Measurements from ENCODE around the gene MYLIP.

Gene MYLIP

GRCh38 chr6:16128759-16129622, at the start of gene MYLIP:
Gene MYLIP (plus strand): TSS chr6:16129086. CDS start chr6:16129323, 237 bp downstream.
- Mint-ChIP-seq H3K9me3 (no peaks in the 10 kb centered on the region), H3K4me3 (peak within 1 kb of the TSS; percentile 97), H3K27me3 (peaks cover 7% of the 10 kb centered on the region), H3K36me3 (ENCODE audit: low read depth) (peaks cover 44% of the 10 kb centered on the region), H3K4me1 (ENCODE audit: low read depth) (peaks cover 43% of the 10 kb centered on the region), H3K27ac (peak within 1 kb of the TSS; percentile 94)
- peak; percentile 98 for DNase-seq

GRCh38 chr6:16079354-16079753, 49.5 kb upstream of the MYLIP start:
- Mint-ChIP-seq H3K27ac (no peak overlapping the region), H3K27me3 (peaks cover 3% of the 10 kb centered on the region), H3K36me3 (ENCODE audit: low read depth) (no peaks in the 10 kb centered on the region), H3K4me1 (ENCODE audit: low read depth) (no peaks in the 10 kb centered on the region), H3K4me3 (no peak overlapping the region), H3K9me3 (no peaks in the 10 kb centered on the region)
- DNase-seq, result no peak

GRCh38 chr6:16080204-16080603, 48.7 kb upstream of the MYLIP start:
- no peak for DNase-seq
- Mint-ChIP-seq H3K4me3 (no peak overlapping the region), H3K27me3 (peaks cover 3% of the 10 kb centered on the region), H3K9me3 (no peaks in the 10 kb centered on the region), H3K4me1 (ENCODE audit: low read depth) (no peaks in the 10 kb centered on the region), H3K36me3 (ENCODE audit: low read depth) (no peaks in the 10 kb centered on the region), H3K27ac (no peak overlapping the region)

DNA sequence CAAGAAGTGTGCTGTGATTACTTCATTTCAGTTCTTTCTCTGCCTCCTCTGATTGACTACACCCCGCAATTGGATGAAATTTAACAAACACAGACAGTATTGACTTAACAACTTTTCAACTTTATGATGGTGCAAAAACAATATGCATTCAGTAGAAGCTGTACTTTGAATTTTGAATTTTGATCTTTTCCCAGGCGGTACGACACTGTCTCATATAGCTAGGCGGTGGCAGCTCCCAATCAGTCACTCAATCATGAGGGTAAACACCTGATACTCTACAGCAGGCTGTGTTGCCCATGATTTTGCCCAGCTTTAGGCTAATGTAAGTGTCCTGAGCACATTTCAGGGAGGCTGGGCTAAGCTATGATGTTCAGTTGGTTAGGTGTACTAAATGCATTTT, 47.6 kb upstream of the MYLIP start:
- peaks cover 3% of the 10 kb centered on the region for H3K27me3 Mint-ChIP-seq
- DNase-seq, result no peak

DNA sequence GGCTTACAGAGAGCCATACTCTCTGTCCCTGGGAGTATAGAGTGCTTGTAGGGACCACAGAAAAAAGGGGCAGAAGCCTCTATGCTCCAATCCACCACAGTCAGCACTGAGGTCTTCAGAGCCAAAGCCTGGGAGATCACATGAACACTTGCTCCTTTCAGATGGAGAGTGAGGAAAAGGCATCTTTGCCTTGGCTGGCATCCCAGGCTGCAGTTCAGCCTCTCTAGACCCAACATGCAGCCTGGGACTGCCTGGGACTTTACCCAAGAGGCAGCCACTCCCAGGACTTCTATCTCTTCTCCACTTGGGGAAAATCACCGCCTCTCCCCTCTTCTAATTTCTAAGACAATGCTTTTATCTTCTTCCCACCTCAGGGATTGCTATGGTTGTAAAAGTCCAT, 46.5 kb upstream of the MYLIP start:
- peaks cover 3% of the 10 kb centered on the region for H3K27me3 Mint-ChIP-seq
- H3K4me1 Mint-ChIP-seq (ENCODE audit: low read depth), result no peaks in the 10 kb centered on the region
- H3K27ac Mint-ChIP-seq, result no peak overlapping the region
- no peak for DNase-seq
- H3K4me3 Mint-ChIP-seq, result no peak overlapping the region
- no peaks in the 10 kb centered on the region for H3K36me3 Mint-ChIP-seq (ENCODE audit: low read depth)
- no peaks in the 10 kb centered on the region for H3K9me3 Mint-ChIP-seq

More for the DNA sequence above, 47.6 kb upstream of the MYLIP start:
- H3K9me3 Mint-ChIP-seq, result no peaks in the 10 kb centered on the region
- no peaks in the 10 kb centered on the region for H3K36me3 Mint-ChIP-seq (ENCODE audit: low read depth)
- no peak overlapping the region for H3K27ac Mint-ChIP-seq
- no peaks in the 10 kb centered on the region for H3K4me1 Mint-ChIP-seq (ENCODE audit: low read depth)
- H3K4me3 Mint-ChIP-seq, result no peak overlapping the region

- no peak for DNase-seq
- Mint-ChIP-seq H3K27me3 (peaks cover 1% of the 10 kb centered on the region), H3K4me1 (ENCODE audit: low read depth) (peaks cover 3% of the 10 kb centered on the region), H3K4me3 (no peak overlapping the region), H3K27ac (no peak overlapping the region), H3K36me3 (ENCODE audit: low read depth) (no peaks in the 10 kb centered on the region), H3K9me3 (no peaks in the 10 kb centered on the region)
These were observed 41.9 kb upstream of the MYLIP start for GRCh38 chr6:16086965-16087364.

GRCh38 chr6:16087386-16087785, 41.5 kb upstream of the MYLIP start:
- Mint-ChIP-seq H3K27ac (no peak overlapping the region), H3K36me3 (ENCODE audit: low read depth) (no peaks in the 10 kb centered on the region), H3K4me3 (no peak overlapping the region), H3K9me3 (no peaks in the 10 kb centered on the region), H3K4me1 (ENCODE audit: low read depth) (peaks cover 3% of the 10 kb centered on the region), H3K27me3 (peaks cover 3% of the 10 kb centered on the region)
- no peak for DNase-seq

GRCh38 chr6:16088409-16088808, 40.5 kb upstream of the MYLIP start:
- Mint-ChIP-seq H3K9me3 (no peaks in the 10 kb centered on the region), H3K36me3 (ENCODE audit: low read depth) (no peaks in the 10 kb centered on the region), H3K4me3 (no peak overlapping the region), H3K27me3 (peaks cover 3% of the 10 kb centered on the region), H3K4me1 (ENCODE audit: low read depth) (peaks cover 3% of the 10 kb centered on the region), H3K27ac (no peak overlapping the region)
- DNase-seq, result no peak

GRCh38 chr6:16089232-16090062, 39.4 kb upstream of the MYLIP start:
- Mint-ChIP-seq H3K27me3 (peaks cover 7% of the 10 kb centered on the region), H3K4me1 (ENCODE audit: low read depth) (peaks cover 3% of the 10 kb centered on the region), H3K9me3 (no peaks in the 10 kb centered on the region), H3K4me3 (no peak overlapping the region), H3K27ac (peak overlapping the region; percentile 56), H3K36me3 (ENCODE audit: low read depth) (no peaks in the 10 kb centered on the region)
- no peak for DNase-seq

- H3K27me3 Mint-ChIP-seq, result peaks cover 7% of the 10 kb centered on the region
- H3K9me3 Mint-ChIP-seq, result no peaks in the 10 kb centered on the region
- no peak overlapping the region for H3K27ac Mint-ChIP-seq
- no peak for DNase-seq
- H3K4me3 Mint-ChIP-seq, result no peak overlapping the region
- no peaks in the 10 kb centered on the region for H3K36me3 Mint-ChIP-seq (ENCODE audit: low read depth)
- H3K4me1 Mint-ChIP-seq (ENCODE audit: low read depth), result peaks cover 4% of the 10 kb centered on the region
These were observed 38.4 kb upstream of the MYLIP start for GRCh38 chr6:16090452-16090851.

GRCh38 chr6:16090920-16091319, 38.0 kb upstream of the MYLIP start:
- no peak for DNase-seq
- Mint-ChIP-seq H3K4me1 (ENCODE audit: low read depth) (peaks cover 4% of the 10 kb centered on the region), H3K27me3 (peaks cover 7% of the 10 kb centered on the region), H3K27ac (no peak overlapping the region), H3K9me3 (no peaks in the 10 kb centered on the region), H3K36me3 (ENCODE audit: low read depth) (no peaks in the 10 kb centered on the region), H3K4me3 (no peak overlapping the region)

DNA sequence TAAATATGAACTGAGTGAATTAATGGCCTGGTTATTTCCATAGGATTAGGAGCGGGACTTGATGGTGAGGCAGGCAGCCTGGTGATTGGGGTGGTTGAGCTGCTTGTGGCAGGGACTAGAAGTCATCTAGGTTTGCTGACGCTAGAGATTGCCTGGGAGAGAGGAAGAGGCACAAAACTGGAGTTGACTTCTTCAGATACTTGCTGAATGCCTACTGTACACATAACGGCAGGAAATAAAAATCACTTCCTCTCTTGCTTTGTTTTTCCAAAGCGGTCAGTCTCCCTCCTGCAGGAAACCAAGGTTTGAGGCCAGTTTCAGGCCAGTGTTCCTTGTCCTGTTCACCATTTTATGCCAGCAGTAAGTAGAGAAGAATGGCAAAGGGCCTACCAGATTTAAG, 36.7 kb upstream of the MYLIP start:
- Mint-ChIP-seq H3K9me3 (no peaks in the 10 kb centered on the region), H3K27ac (no peak overlapping the region), H3K4me1 (ENCODE audit: low read depth) (peaks cover 4% of the 10 kb centered on the region), H3K27me3 (peaks cover 7% of the 10 kb centered on the region), H3K4me3 (no peak overlapping the region), H3K36me3 (ENCODE audit: low read depth) (no peaks in the 10 kb centered on the region)
- no peak for DNase-seq

DNA sequence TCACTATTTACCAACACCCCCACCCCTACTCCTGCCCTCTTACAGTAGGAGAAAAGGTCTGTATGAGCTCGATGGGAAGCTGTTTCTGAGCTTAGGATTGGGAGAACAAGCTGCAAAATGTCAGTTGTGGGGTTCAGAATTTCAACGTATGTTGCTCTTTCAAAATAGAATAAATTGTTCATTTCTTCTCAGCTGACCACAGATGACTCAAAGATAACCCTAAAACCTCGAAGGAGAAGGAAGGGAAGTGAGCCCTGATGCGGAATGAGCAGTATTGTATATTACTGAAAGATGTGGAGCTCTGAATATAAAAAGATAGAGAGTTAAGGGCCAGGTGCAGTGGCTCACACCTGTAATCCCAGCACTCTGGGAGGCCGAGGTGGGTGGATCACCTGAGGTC, 35.9 kb upstream of the MYLIP start:
- no peaks in the 10 kb centered on the region for H3K9me3 Mint-ChIP-seq
- no peak for DNase-seq
- no peaks in the 10 kb centered on the region for H3K36me3 Mint-ChIP-seq (ENCODE audit: low read depth)
- H3K27me3 Mint-ChIP-seq, result peaks cover 10% of the 10 kb centered on the region
- no peak overlapping the region for H3K4me3 Mint-ChIP-seq
- H3K27ac Mint-ChIP-seq, result no peak overlapping the region
- peaks cover 4% of the 10 kb centered on the region for H3K4me1 Mint-ChIP-seq (ENCODE audit: low read depth)

DNA sequence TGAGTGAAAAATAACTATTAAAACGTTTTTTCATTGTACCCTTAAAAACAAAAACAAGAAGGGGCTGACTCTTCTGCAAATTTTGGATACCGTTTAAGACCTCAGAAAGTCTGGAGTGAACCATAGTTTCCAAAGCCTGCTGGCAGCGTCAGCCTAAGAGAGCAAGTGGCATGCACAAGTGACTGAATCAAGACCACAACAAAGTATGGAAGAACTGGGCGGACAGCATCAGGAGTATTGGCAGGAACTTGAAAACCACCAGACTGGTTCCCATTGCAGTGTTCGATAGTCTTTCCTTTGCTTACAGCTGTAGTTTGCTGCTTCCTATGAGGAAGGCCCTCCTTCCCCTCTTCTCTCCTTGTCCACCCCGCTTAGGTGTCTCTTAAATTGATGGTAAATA, 33.7 kb upstream of the MYLIP start:
- H3K36me3 Mint-ChIP-seq (ENCODE audit: low read depth), result no peaks in the 10 kb centered on the region
- H3K27ac Mint-ChIP-seq, result no peak overlapping the region
- H3K4me3 Mint-ChIP-seq, result no peak overlapping the region
- peaks cover 2% of the 10 kb centered on the region for H3K9me3 Mint-ChIP-seq
- H3K27me3 Mint-ChIP-seq, result peaks cover 10% of the 10 kb centered on the region
- DNase-seq, result no peak
- peaks cover 1% of the 10 kb centered on the region for H3K4me1 Mint-ChIP-seq (ENCODE audit: low read depth)
